Measurements from ENCODE around the gene RCOR2.

RCOR2 gene

GRCh38 chr11:63918507-63919191 is 1.7 kb upstream of the RCOR2 start:
- in situ Hi-C loops (cut with HindIII; ENCODE audit: low sequenced_read_pairs), result no loop called here
- H3K4me3 ChIP-seq (ENCODE audit: low read depth, low read length), result no peak overlapping the region
- DNase-seq (ENCODE audit: low read depth, low spot score), result no peak
- TF ChIP-seq, protein P1, sequence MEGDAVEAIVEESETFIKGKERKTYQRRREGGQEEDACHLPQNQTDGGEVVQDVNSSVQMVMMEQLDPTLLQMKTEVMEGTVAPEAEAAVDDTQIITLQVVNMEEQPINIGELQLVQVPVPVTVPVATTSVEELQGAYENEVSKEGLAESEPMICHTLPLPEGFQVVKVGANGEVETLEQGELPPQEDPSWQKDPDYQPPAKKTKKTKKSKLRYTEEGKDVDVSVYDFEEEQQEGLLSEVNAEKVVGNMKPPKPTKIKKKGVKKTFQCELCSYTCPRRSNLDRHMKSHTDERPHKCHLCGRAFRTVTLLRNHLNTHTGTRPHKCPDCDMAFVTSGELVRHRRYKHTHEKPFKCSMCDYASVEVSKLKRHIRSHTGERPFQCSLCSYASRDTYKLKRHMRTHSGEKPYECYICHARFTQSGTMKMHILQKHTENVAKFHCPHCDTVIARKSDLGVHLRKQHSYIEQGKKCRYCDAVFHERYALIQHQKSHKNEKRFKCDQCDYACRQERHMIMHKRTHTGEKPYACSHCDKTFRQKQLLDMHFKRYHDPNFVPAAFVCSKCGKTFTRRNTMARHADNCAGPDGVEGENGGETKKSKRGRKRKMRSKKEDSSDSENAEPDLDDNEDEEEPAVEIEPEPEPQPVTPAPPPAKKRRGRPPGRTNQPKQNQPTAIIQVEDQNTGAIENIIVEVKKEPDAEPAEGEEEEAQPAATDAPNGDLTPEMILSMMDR (IDR thresholded peaks at IDR 0.05; ENCODE audit: low read depth, low read length), result no peak

- peak overlapping the region; percentile 46 for H3K4me3 ChIP-seq (ENCODE audit: low read depth, low read length)
- in situ Hi-C loops (cut with HindIII; ENCODE audit: low sequenced_read_pairs), result no loop called here
- peak; percentile 50 for DNase-seq (ENCODE audit: low read depth, low spot score)
- TF ChIP-seq, protein P1 (IDR thresholded peaks at IDR 0.05; ENCODE audit: low read depth, low read length), result no peak
These were observed 935 bp upstream of the RCOR2 start for GRCh38 chr11:63917692-63918506.

DNA sequence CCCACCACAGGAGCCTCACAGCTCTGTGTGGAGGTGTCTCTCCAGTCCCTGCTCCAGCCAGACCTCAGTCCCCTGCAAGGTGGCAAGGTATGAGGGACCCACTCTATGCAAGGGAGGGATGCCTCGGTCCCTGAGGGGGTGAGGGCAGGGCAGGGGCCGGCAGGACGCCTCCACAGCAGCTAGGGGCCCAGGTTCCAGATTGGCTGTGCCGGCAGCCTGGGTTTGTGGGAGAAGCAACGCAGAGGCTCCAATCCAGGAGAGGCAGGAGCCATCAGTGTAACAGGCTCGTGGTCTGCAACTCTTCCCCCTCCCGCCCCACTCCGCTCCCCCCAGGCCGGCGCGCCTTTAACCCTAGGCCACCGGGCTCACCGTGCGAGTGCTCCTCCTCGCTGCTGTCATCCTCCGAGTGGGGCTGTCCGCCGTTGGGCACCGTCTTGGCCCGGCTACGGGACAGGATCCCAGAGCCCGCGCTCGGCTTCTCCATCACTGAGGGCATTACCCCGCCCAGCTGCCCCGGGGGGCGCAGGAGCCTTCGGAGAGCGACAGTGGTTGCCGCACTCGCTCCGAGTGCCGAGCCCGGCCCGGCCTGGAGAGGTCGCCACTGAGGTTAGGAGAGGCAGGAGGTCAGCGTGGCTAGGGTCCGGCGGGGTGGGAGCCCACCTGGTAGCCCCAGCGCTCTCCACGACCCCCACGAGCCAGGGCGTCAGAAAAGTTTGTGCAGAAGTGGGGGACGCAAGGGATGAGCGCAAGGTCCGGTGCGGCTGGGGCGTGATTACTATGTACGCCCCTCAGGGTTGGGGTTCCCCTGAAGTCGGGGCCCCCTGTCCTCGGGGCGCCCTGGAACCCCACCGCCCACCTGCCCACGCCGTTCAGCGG is 765 bp downstream of the RCOR2 start:
- peak overlapping the region; percentile 46 for H3K4me3 ChIP-seq (ENCODE audit: low read depth, low read length)
- in situ Hi-C loops (cut with HindIII; ENCODE audit: low sequenced_read_pairs), result no loop called here
- TF ChIP-seq, protein P1 (IDR thresholded peaks at IDR 0.05; ENCODE audit: low read depth, low read length), result peak; percentile 69
- DNase-seq (ENCODE audit: low read depth, low spot score), result no peak

DNA sequence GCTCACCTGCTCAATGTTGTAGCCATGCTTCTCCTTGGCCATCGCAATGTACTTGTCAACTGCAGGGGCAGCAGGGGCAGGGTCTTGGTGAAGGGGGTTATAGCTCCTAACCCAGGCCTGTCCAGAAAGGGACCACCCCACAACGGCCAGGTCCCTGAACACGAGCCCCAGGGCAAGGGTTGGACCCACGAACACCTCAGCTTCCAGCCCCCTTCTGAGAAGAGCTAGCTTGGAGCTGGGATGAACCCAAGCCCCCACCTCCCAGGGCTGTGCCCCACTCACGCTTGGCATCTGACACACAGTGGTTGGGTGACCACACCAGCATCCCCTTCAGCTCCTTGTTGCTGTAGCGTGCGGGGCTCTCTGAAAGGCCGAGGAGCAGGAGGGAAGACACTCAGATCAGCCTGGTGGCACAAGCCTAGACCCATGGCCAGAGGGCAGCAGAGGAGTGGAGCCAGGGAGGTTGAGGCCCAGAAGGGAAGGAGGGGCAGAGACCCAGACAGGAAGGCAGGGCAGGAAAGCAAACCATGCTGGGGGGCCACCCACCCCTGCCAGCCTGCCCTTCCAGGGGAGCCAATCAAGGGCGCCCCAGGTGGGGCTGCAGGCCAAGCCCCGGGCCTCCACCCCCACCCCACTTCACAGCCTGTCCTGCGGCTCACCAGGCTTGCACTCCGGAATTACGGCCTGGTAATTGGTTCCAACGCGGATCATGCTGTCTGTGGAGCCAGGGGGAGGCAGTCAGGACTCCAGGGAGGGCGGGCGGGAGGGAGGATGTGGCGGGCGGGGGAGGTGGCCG is 1.9 kb downstream of the RCOR2 start:
- in situ Hi-C loops (cut with HindIII; ENCODE audit: low sequenced_read_pairs), result no loop called here
- DNase-seq (ENCODE audit: low read depth, low spot score), result no peak
- TF ChIP-seq, protein P1 (IDR thresholded peaks at IDR 0.05; ENCODE audit: low read depth, low read length), result peak; percentile 5
- no peak overlapping the region for H3K4me3 ChIP-seq (ENCODE audit: low read depth, low read length)

DNA sequence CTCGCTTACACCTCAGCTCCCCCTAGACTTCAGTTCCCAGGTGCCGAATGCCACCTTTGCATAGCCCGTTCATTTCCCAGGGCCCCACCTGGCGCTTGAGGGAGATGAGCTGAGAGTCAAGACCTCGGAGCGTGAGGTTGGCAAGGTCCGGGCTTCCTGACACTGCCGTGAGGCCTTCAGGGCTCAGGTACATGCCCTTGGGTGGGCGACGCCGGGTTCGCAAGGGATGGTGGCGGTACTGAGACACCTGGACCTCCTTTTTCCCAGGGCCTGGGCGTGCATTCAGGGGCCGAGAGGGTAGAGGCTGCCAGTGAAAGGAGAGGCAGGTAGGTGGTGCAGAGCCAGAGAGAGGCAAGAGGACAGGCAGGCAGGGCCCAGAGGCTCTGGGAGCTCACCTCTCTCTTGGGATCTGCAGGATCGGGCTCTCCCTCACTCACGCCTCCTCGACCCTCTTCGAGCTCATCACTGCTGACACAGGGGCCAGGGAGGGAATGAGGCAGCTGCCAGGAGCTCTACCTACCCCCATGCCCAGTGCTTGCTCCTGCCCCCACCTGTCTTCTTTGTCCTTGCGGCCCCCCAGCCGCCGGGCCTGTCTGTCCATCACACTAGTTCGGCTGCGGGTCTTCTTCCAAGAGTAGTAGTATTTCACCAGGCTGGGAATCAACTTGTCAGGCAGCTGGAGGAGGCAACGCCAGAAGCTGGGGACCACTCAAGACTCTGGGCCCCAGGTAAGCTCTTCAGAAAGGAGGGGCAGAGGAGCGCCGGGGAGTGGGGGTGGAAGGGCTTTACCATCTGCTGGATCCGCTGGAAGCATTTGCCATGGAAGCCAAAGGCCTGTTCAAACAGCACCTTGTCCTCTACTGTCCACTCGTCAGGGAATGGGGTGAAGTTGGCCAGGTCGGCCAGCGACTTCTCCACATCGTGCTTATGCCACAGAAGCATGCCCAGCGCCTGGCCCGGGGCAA is 2.8 kb downstream of the RCOR2 start:
- in situ Hi-C loops (cut with HindIII; ENCODE audit: low sequenced_read_pairs), result no loop called here
- TF ChIP-seq, protein P1 (IDR thresholded peaks at IDR 0.05; ENCODE audit: low read depth, low read length), result no peak
- DNase-seq (ENCODE audit: low read depth, low spot score), result no peak
- H3K4me3 ChIP-seq (ENCODE audit: low read depth, low read length), result no peak overlapping the region

Data from astrocyte of the spinal cord (primary cell).